ENCODE results near the gene RPS19BP1. TPM values are rescaled to one million over a fixed set of nuclear protein-coding genes. Genes with fewer than 3 reads are reported as not detected.

RPS19BP1 gene
- total RNA-seq, 6 donors from 2014 or later, result 71.2 to 168 (median 106) TPM

DNA sequence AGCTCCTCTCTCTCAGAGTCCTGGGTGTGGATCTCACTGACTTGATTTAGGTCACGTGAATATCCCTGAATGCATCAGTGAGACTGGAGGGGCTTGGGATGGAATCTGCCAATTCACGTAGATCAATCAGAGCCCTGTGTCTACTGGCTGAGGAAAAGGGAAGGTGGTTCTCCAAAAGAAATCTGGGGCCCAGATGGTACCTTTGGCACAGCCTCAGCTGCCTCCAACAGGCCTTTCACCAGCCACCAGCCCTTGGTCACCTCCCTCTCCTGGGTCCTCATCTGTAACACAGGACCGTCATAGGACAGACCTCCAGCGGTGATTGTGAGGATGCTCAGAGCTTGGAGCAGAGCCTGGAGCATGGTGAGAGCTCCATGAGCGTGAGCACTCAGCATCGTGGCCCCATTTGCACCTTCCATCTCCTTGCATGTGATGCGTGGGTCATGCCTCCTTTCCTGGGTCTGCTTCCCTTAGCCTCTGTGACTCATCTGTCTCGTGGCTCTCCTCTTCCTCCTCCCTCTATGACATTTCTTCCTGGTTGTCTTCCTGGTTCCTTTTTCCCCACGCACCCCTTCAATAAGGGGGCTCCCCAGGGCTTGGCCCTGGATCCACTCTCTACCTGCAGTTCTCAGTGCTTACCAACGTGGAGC, 38.0 kb downstream of the RPS19BP1 start:
- ATAC-seq (ENCODE audit: low FRiP score in 2 of 2) (no peak), DNase-seq (peak in 1 of 2 donors; percentile 64)
- Histone ChIP-seq H3K4me1 (peaks cover 13 to 24% (median 17%) of the 10 kb centered on the region in 4 donors), H3K27me3 (no peaks in the 10 kb centered on the region), H3K4me3 (no peak overlapping the region), H3K27ac (peak overlapping the region in 2 of 4 donors; percentile 37 to 48), H3K9me3 (no peaks in the 10 kb centered on the region), H3K36me3 (no peaks in the 10 kb centered on the region)
- TF ChIP-seq POLR2AphosphoS5 (IDR thresholded peaks at IDR 0.05), result no peak
- TF ChIP-seq EP300 (IDR thresholded peaks at IDR 0.05), result peak in 1 of 4 donors; percentile 55
- WGBS, 2 donors, result 75 to 81% methylated on average over 8 to 10 of the region's 10 CpGs

DNA sequence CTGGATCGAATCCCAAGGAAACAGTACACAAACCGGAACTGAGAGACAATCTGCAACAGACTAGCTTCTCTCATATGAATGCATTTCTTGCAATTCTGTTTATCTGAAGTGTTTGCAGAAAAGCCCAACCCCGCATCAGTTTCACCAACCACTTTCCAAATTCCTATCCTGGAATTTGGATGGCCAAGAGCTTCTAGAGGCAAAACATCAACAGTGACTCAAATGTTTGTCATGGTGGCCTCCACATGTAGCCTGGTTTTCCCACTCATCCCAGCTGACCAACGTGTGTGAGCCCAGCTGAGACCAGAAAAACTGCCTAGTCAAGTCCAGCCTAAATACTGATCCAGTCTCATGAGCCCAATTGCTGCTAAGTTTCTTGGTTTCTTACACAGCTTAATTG, 38.8 kb downstream of the RPS19BP1 start:
- H3K9me3 ChIP-seq, result no peaks in the 10 kb centered on the region
- no peaks in the 10 kb centered on the region for H3K36me3 ChIP-seq
- peaks cover 11 to 24% (median 17%) of the 10 kb centered on the region in 4 donors for H3K4me1 ChIP-seq
- DNase-seq, result no peak
- H3K27ac ChIP-seq, result peak overlapping the region in 1 of 4 donors; percentile 37
- H3K4me3 ChIP-seq, result no peak overlapping the region
- no peak for TF ChIP-seq EP300 (IDR thresholded peaks at IDR 0.05)
- TF ChIP-seq, protein P1, sequence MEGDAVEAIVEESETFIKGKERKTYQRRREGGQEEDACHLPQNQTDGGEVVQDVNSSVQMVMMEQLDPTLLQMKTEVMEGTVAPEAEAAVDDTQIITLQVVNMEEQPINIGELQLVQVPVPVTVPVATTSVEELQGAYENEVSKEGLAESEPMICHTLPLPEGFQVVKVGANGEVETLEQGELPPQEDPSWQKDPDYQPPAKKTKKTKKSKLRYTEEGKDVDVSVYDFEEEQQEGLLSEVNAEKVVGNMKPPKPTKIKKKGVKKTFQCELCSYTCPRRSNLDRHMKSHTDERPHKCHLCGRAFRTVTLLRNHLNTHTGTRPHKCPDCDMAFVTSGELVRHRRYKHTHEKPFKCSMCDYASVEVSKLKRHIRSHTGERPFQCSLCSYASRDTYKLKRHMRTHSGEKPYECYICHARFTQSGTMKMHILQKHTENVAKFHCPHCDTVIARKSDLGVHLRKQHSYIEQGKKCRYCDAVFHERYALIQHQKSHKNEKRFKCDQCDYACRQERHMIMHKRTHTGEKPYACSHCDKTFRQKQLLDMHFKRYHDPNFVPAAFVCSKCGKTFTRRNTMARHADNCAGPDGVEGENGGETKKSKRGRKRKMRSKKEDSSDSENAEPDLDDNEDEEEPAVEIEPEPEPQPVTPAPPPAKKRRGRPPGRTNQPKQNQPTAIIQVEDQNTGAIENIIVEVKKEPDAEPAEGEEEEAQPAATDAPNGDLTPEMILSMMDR (IDR thresholded peaks at IDR 0.05), result no peak
- WGBS, 2 donors, result 52 to 62% methylated on average over 4 of the region's 4 CpGs
- no peaks in the 10 kb centered on the region for H3K27me3 ChIP-seq
- no peak for ATAC-seq (ENCODE audit: low FRiP score in 2 of 2)

DNA sequence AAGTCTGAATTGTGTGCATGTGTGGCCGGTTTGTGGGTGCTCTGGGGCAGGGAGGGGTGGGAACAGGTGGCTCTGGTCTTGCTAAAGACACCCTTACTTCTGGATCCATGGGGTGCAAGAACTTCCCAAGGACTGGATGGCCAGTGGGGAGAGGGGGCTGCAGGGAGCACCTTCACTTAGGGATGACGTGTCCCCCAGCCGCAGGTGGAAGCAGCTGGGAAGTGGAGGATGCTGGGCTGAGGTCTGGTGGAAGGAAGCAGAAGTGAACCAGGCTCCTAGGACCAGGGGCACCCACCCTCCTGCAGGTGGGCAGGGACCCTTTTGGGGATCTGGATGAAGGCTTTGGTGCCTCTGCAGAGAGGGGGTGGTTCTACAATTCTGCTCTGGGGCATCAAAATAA, 40.4 kb downstream of the RPS19BP1 start:
- H3K36me3 ChIP-seq, result peaks cover 0 to 11% (median 2%) of the 10 kb centered on the region in 4 donors
- no peaks in the 10 kb centered on the region for H3K9me3 ChIP-seq
- TF ChIP-seq POLR2AphosphoS5 (IDR thresholded peaks at IDR 0.05) (no peak), POLR2A (IDR thresholded peaks at IDR 0.05) (no peak), EP300 (IDR thresholded peaks at IDR 0.05) (no peak)
- TF ChIP-seq, protein P1 (IDR thresholded peaks at IDR 0.05), result no peak
- H3K4me3 ChIP-seq, result no peak overlapping the region
- ATAC-seq (ENCODE audit: low FRiP score in 2 of 2), result no peak
- H3K27ac ChIP-seq, result no peak overlapping the region
- peaks cover 7 to 24% (median 15%) of the 10 kb centered on the region in 4 donors for H3K4me1 ChIP-seq
- H3K27me3 ChIP-seq, result no peaks in the 10 kb centered on the region
- WGBS, 2 donors, result 69 to 77% methylated on average over 3 of the region's 3 CpGs
- DNase-seq, result no peak

DNA sequence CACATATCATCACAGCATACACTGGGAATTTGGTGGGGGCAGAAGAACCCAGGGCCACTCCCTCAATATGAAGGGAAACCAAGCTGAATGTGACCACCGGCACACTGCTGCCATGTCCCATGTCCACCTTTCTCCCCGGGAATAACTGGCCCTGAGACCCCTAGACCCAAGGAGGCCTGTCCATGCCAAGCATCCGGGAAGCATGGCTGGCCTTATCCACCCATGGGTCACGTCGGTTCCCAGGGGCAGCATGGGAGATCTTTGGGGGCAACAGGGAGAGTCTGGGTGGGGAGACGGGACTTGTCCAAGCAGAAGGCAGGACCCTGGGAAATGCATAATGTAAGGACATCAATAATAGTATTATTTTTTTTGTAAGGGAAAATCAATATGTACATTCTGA, 40.9 kb downstream of the RPS19BP1 start:
- H3K4me3 ChIP-seq, result no peak overlapping the region
- no peak overlapping the region for H3K27ac ChIP-seq
- H3K27me3 ChIP-seq, result no peaks in the 10 kb centered on the region
- DNase-seq (no peak), ATAC-seq (ENCODE audit: low FRiP score in 2 of 2) (no peak)
- 88 to 95% methylated on average over 6 of the region's 6 CpGs for WGBS, 2 donors
- peaks cover 6 to 24% (median 15%) of the 10 kb centered on the region in 4 donors for H3K4me1 ChIP-seq
- H3K9me3 ChIP-seq, result no peaks in the 10 kb centered on the region
- TF ChIP-seq POLR2A (IDR thresholded peaks at IDR 0.05) (no peak), POLR2AphosphoS5 (IDR thresholded peaks at IDR 0.05) (no peak), EP300 (IDR thresholded peaks at IDR 0.05) (no peak)
- TF ChIP-seq, protein P1 (IDR thresholded peaks at IDR 0.05), result no peak
- H3K36me3 ChIP-seq, result peaks cover 0 to 11% (median 2%) of the 10 kb centered on the region in 4 donors

DNA sequence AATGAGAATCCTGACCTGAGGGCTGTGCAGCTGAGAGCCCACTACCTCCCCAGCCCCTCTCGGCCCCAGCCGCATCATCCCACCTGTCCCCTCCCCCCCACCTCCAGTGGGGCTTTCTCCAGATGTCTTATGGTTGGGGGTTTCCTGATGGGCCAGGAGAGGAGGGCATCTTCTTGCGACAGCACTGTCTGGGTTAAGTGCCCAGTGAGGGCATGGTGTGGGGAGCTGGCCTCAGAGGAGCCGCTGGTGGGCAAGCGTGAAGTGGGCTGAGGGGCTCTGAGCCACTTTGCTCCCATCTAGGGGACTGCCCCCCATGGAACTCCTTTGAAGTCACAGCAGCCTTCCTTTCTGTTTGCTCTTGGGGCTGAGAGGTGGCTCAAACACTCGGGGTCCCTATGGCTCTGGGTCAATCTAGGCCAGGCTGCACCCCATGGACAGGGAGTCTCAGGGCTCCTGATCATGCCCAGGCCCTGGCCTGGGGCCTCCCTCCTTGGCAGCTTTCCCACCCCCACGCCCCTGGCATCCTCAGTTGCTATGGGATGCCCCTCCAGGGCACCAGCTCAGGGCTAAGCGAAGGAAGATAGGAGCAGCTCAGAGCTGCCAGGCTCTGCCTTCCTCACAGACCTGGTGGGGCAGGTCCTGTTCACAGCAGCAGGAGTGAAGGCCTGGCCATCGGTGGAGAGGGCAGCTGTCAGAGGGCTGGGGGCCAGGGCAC, 41.4 kb downstream of the RPS19BP1 start:
- ATAC-seq (ENCODE audit: low FRiP score in 2 of 2) (no peak), DNase-seq (no peak)
- no peak overlapping the region for H3K4me3 ChIP-seq
- 78 to 91% methylated on average over 6 to 7 of the region's 9 CpGs for WGBS, 2 donors
- TF ChIP-seq POLR2A (IDR thresholded peaks at IDR 0.05), result no peak
- no peak for TF ChIP-seq POLR2AphosphoS5 (IDR thresholded peaks at IDR 0.05)
- TF ChIP-seq, protein P1 (IDR thresholded peaks at IDR 0.05), result no peak
- TF ChIP-seq EP300 (IDR thresholded peaks at IDR 0.05), result no peak
- H3K36me3 ChIP-seq, result peaks cover 0 to 11% (median 2%) of the 10 kb centered on the region in 4 donors
- H3K27ac ChIP-seq, result no peak overlapping the region
- H3K4me1 ChIP-seq, result peaks cover under 1 to 18% (median 10%) of the 10 kb centered on the region in 4 donors
- no peaks in the 10 kb centered on the region for H3K27me3 ChIP-seq
- H3K9me3 ChIP-seq, result no peaks in the 10 kb centered on the region
